Activated CD4-positive, alpha-beta T cell treated with anti-CD3 and anti-CD28 coated beads for 36 hours (primary cell): Measurements from ENCODE around the gene ENTPD1. TPM values are rescaled to one million over a fixed set of nuclear protein-coding genes. Genes with fewer than 3 reads are reported as not detected.

Source experiments
- ATAC-seq: fragments of 200-7000 bp; cut with Tn5 transposase; one replicate; pipeline ENCODE4 v1.10.0; 2021; ENCODE audit warnings: mild to moderate bottlenecking, moderate library complexity
- CTCF ChIA-PET: fragments of 350-600 bp; sonication (Branson Sonifier 250); formaldehyde crosslinking; loops from one replicate; lab custom pipeline; 2021; ENCODE audit warnings: antibody characterized with exemption; lab: Charles Lee
- POLR2A ChIA-PET: fragments of 350-600 bp; sonication (Branson Sonifier 250); formaldehyde crosslinking; loops from one replicate; lab custom pipeline; 2021; ENCODE audit warnings: antibody characterized with exemption, inconsistent platforms; lab: Charles Lee
- DNase-seq: peaks from one replicate; pipeline ENCODE4 v3.0.0-alpha.2; 2020
- H3K27ac Mint-ChIP-seq: one replicate; pipeline ENCODE4 v1.8.0; 2021; ENCODE audit warnings: mixed read lengths
- H3K27me3 Mint-ChIP-seq: one replicate; pipeline ENCODE4 v1.8.0; 2021; ENCODE audit warnings: mixed read lengths
- H3K36me3 Mint-ChIP-seq: one replicate; pipeline ENCODE4 v1.8.0; 2021; ENCODE audit warnings: low read depth, mixed read lengths
- H3K4me1 Mint-ChIP-seq: one replicate; pipeline ENCODE4 v1.8.0; 2021; ENCODE audit warnings: mixed read lengths
- H3K4me3 Mint-ChIP-seq: one replicate; pipeline ENCODE4 v1.8.0; 2021; ENCODE audit warnings: mild to moderate bottlenecking, moderate library complexity, mixed read lengths
- H3K9me3 Mint-ChIP-seq: one replicate; pipeline ENCODE4 v1.8.0; 2021; ENCODE audit warnings: low read depth, mixed read lengths
- intact Hi-C, 2 experiments: fragments of 100-400 bp; cut with DNase I in 1 of 2; cut with micrococcal nuclease in 1 of 2; formaldehyde crosslinking; loops; one replicate each; pipeline versions ENCODE4 v1.14.2 to v1.15.1; 2022 to 2024; cut with DNase I, micrococcal nuclease
- total RNA-seq, 2 experiments: library from RNA; stranded (reverse); gene quantifications; one replicate each; pipeline ENCODE4 v1.2.3, GENCODE V29; 2021

Gene ENTPD1
- total RNA-seq, 2 experiments from 2014 or later, result 0.37 TPM; not detected in 1

- Mint-ChIP-seq H3K4me1 (no peaks in the 10 kb centered on the region), H3K4me3 (no peak overlapping the region), H3K27ac (no peak overlapping the region), H3K27me3 (peaks cover 3% of the 10 kb centered on the region), H3K9me3 (peaks cover 1% of the 10 kb centered on the region), H3K36me3 (no peaks in the 10 kb centered on the region)
- DNase-seq (no peak), ATAC-seq (no peak)
- CTCF ChIA-PET, result interaction anchor here (0.8 kb wide), 1 partner anchor 14 kb away, joined by 4 read pairs; no protein-coding TSS in a partner anchor
- intact Hi-C loops, result no loop called here
- POLR2A ChIA-PET, result no interaction called here
Measured at GRCh38 chr10:95850791-95851190, 94.8 kb downstream of the ENTPD1 start.

GRCh38 chr10:95860166-95860940 is 104.4 kb downstream of the ENTPD1 start:
- ATAC-seq (no peak), DNase-seq (no peak)
- ChIA-PET CTCF (interaction anchor here (1.1 to 1.7 kb wide), 2 partner anchors 11 to 19 kb away, joined by 3 to 5 read pairs; no protein-coding TSS in a partner anchor), POLR2A (no interaction called here)
- Mint-ChIP-seq H3K4me3 (no peak overlapping the region), H3K4me1 (peaks cover 8% of the 10 kb centered on the region), H3K27ac (no peak overlapping the region), H3K27me3 (peaks cover 8% of the 10 kb centered on the region), H3K36me3 (no peaks in the 10 kb centered on the region), H3K9me3 (peaks cover 2% of the 10 kb centered on the region)
- intact Hi-C loops, result no loop called here

- no peak for DNase-seq
- peaks cover 12% of the 10 kb centered on the region for H3K4me1 Mint-ChIP-seq
- ATAC-seq, result no peak
- H3K27ac Mint-ChIP-seq, result no peak overlapping the region
- CTCF ChIA-PET, result interaction anchor here (0.5 to 1.1 kb wide), 2 partner anchors 12 to 20 kb away, joined by 3 read pairs; no protein-coding TSS in a partner anchor
- intact Hi-C loops, result no loop called here
- peaks cover 4% of the 10 kb centered on the region for H3K27me3 Mint-ChIP-seq
- H3K4me3 Mint-ChIP-seq, result no peak overlapping the region
- no peaks in the 10 kb centered on the region for H3K36me3 Mint-ChIP-seq
- H3K9me3 Mint-ChIP-seq, result no peaks in the 10 kb centered on the region
- POLR2A ChIA-PET, result no interaction called here
Measured at GRCh38 chr10:95861386-95861785, 105.4 kb downstream of the ENTPD1 start.

- peak overlapping the region; percentile 26 for H3K27ac Mint-ChIP-seq
- POLR2A ChIA-PET, result interaction anchor here (0.6 kb wide), 1 partner anchor 454 kb away, joined by 3 read pairs; no protein-coding TSS in a partner anchor
- H3K4me1 Mint-ChIP-seq, result peaks cover 12% of the 10 kb centered on the region
Measured at GRCh38 chr10:95864906-95865813, 109.2 kb downstream of the ENTPD1 start.

GRCh38 chr10:95865814-95866466 is 110.0 kb downstream of the ENTPD1 start:
- CTCF ChIA-PET, result interaction anchor here (0.6 to 2.7 kb wide), 6 partner anchors 9 to 177 kb away, joined by 3 to 26 read pairs (median 6); partner anchors contain the start of gene TCTN3
- peaks cover 2% of the 10 kb centered on the region for H3K36me3 Mint-ChIP-seq
- POLR2A ChIA-PET, result no interaction called here
- peaks cover 12% of the 10 kb centered on the region for H3K4me1 Mint-ChIP-seq
- ATAC-seq (no peak), DNase-seq (no peak)
- H3K27me3 Mint-ChIP-seq, result no peaks in the 10 kb centered on the region
- H3K27ac Mint-ChIP-seq, result no peak overlapping the region
- no peak overlapping the region for H3K4me3 Mint-ChIP-seq
- no peaks in the 10 kb centered on the region for H3K9me3 Mint-ChIP-seq
- intact Hi-C loops, result loop anchor here in 1 of 2 experiments (1.0 kb wide), 1 partner anchor 172 kb away; no protein-coding TSS in a partner anchor

More at GRCh38 chr10:95864906-95865813, 109.2 kb downstream of the ENTPD1 start:
- Mint-ChIP-seq H3K36me3 (no peaks in the 10 kb centered on the region), H3K4me3 (no peak overlapping the region), H3K9me3 (no peaks in the 10 kb centered on the region), H3K27me3 (no peaks in the 10 kb centered on the region)
- peak; percentile 55 for DNase-seq
- peak; percentile 97 for ATAC-seq
- intact Hi-C loops, result loop anchor here in 1 of 2 experiments (1.0 kb wide), 1 partner anchor 171 kb away; no protein-coding TSS in a partner anchor
- CTCF ChIA-PET, result interaction anchor here (0.6 to 2.7 kb wide), 9 partner anchors 10 to 417 kb away, joined by 3 to 26 read pairs (median 5); partner anchors contain the start of gene TCTN3

- Mint-ChIP-seq H3K27me3 (no peaks in the 10 kb centered on the region), H3K27ac (no peak overlapping the region), H3K4me1 (peaks cover 12% of the 10 kb centered on the region), H3K4me3 (no peak overlapping the region), H3K9me3 (no peaks in the 10 kb centered on the region), H3K36me3 (peaks cover 2% of the 10 kb centered on the region)
- ChIA-PET CTCF (no interaction called here), POLR2A (no interaction called here)
- DNase-seq (no peak), ATAC-seq (no peak)
- intact Hi-C loops, result no loop called here
Measured at GRCh38 chr10:95866467-95866842, 110.5 kb downstream of the ENTPD1 start.

- ChIA-PET CTCF (interaction anchor here (1.0 kb wide), 1 partner anchor 174 kb away, joined by 3 read pairs; the partner anchor contains the start of gene TCTN3), POLR2A (no interaction called here)
- peaks cover 14% of the 10 kb centered on the region for H3K36me3 Mint-ChIP-seq
- H3K27ac Mint-ChIP-seq, result no peak overlapping the region
- intact Hi-C loops, result no loop called here
- peaks cover 12% of the 10 kb centered on the region for H3K4me1 Mint-ChIP-seq
- H3K4me3 Mint-ChIP-seq, result no peak overlapping the region
- H3K27me3 Mint-ChIP-seq, result no peaks in the 10 kb centered on the region
- ATAC-seq (no peak), DNase-seq (no peak)
- H3K9me3 Mint-ChIP-seq, result no peaks in the 10 kb centered on the region
Measured at GRCh38 chr10:95867866-95868265, 111.9 kb downstream of the ENTPD1 start.

GRCh38 chr10:95872158-95872711 is 116.3 kb downstream of the ENTPD1 start:
- ChIA-PET CTCF (interaction anchor here (0.9 to 1.1 kb wide), 3 partner anchors 29 to 179 kb away, joined by 3 to 4 read pairs (median 4); partner anchors contain the start of gene TCTN3), POLR2A (no interaction called here)
- no peaks in the 10 kb centered on the region for H3K4me1 Mint-ChIP-seq
- no peak for ATAC-seq
- H3K4me3 Mint-ChIP-seq, result no peak overlapping the region
- peaks cover 46% of the 10 kb centered on the region for H3K36me3 Mint-ChIP-seq
- no peak for DNase-seq
- H3K27ac Mint-ChIP-seq, result no peak overlapping the region
- no peaks in the 10 kb centered on the region for H3K27me3 Mint-ChIP-seq
- intact Hi-C loops, result no loop called here
- H3K9me3 Mint-ChIP-seq, result no peaks in the 10 kb centered on the region

GRCh38 chr10:95873139-95873538 is 117.2 kb downstream of the ENTPD1 start:
- H3K4me1 Mint-ChIP-seq, result no peaks in the 10 kb centered on the region
- peaks cover 50% of the 10 kb centered on the region for H3K36me3 Mint-ChIP-seq
- no peak overlapping the region for H3K4me3 Mint-ChIP-seq
- CTCF ChIA-PET, result interaction anchor here (1.1 to 1.9 kb wide), 2 partner anchors 10 to 32 kb away, joined by 4 to 8 read pairs; no protein-coding TSS in a partner anchor
- POLR2A ChIA-PET, result no interaction called here
- H3K9me3 Mint-ChIP-seq, result no peaks in the 10 kb centered on the region
- no peaks in the 10 kb centered on the region for H3K27me3 Mint-ChIP-seq
- H3K27ac Mint-ChIP-seq, result no peak overlapping the region
- intact Hi-C loops, result no loop called here
- ATAC-seq, result no peak
- DNase-seq, result no peak

- CTCF ChIA-PET, result interaction anchor here (1.9 kb wide), 1 partner anchor 10 kb away, joined by 8 read pairs; no protein-coding TSS in a partner anchor
- DNase-seq (no peak), ATAC-seq (no peak)
- intact Hi-C loops, result no loop called here
- Mint-ChIP-seq H3K36me3 (peaks cover 54% of the 10 kb centered on the region), H3K4me1 (no peaks in the 10 kb centered on the region), H3K9me3 (no peaks in the 10 kb centered on the region), H3K27ac (no peak overlapping the region), H3K4me3 (no peak overlapping the region), H3K27me3 (no peaks in the 10 kb centered on the region)
- POLR2A ChIA-PET, result no interaction called here
Measured at GRCh38 chr10:95873651-95874050, 117.7 kb downstream of the ENTPD1 start.
